Osteoblast (primary cell): ENCODE data around the gene PAK5. TPM values are rescaled to one million over a fixed set of nuclear protein-coding genes. Genes with fewer than 3 reads are reported as not detected.

ENCODE experiments used
- DNase-seq: peaks from one replicate; pipeline ENCODE4 v3.0.0; 2011; ENCODE audit warnings: low spot score, mixed read lengths; ENCODE audit not compliant: insufficient read length; ENCODE audit errors: missing footprints
- H2AFZ ChIP-seq: 2 replicates; pipeline ENCODE4 v1.6.0; 2011; ENCODE audit warnings: mild to moderate bottlenecking, low read length
- H3K27ac ChIP-seq: 2 replicates; pipeline ENCODE4 v1.5.1; 2011; ENCODE audit warnings: mild to moderate bottlenecking, low read depth, low read length, moderate library complexity
- H3K27me3 ChIP-seq: 2 replicates; pipeline ENCODE4 v1.6.0; 2012; ENCODE audit warnings: mild to moderate bottlenecking, control low read depth, inconsistent platforms, low read length, moderate library complexity; ENCODE audit not compliant: insufficient read depth
- H3K36me3 ChIP-seq: 2 replicates; pipeline ENCODE4 v1.5.1; 2011; ENCODE audit warnings: mild to moderate bottlenecking, low read length, control low read depth, moderate library complexity; ENCODE audit not compliant: insufficient read depth
- H3K4me1 ChIP-seq: 2 replicates; pipeline ENCODE4 v1.5.1; 2011; ENCODE audit warnings: mild to moderate bottlenecking, low read length, control low read depth, moderate library complexity; ENCODE audit not compliant: insufficient read depth
- H3K4me2 ChIP-seq: 2 replicates; pipeline ENCODE4 v1.6.0; 2011; ENCODE audit warnings: mild to moderate bottlenecking, low read length; ENCODE audit not compliant: insufficient read depth
- H3K4me3 ChIP-seq: fragments of 200-600 bp; sonication (generic); 3 replicates; pipeline ENCODE4 v1.5.1; 2012; ENCODE audit warnings: mild to moderate bottlenecking, low read length, inconsistent platforms; ENCODE audit not compliant: insufficient read depth
- H3K79me2 ChIP-seq: 2 replicates; pipeline ENCODE4 v1.6.0; 2012; ENCODE audit warnings: mild to moderate bottlenecking, low read length, control low read depth, inconsistent platforms; ENCODE audit not compliant: insufficient read depth
- H3K9me3 ChIP-seq: 2 replicates; pipeline ENCODE4 v1.5.1; 2011; ENCODE audit warnings: low read depth, low read length, control low read depth
- H4K20me1 ChIP-seq: 2 replicates; pipeline ENCODE4 v1.6.0; 2012; ENCODE audit warnings: mild to moderate bottlenecking, low read length, control low read depth; ENCODE audit not compliant: insufficient read depth
- CTCF ChIP-seq: IDR thresholded peaks from 2 replicates; pipeline ENCODE4 v1.5.1; 2011; ENCODE audit warnings: mild to moderate bottlenecking, low read depth, low read length, moderate library complexity; ENCODE audit errors: extremely low read depth
- total RNA-seq: library from RNA; depleted of rRNA; stranded (reverse); fragments of >200 nt; gene quantifications from 2 replicates; pipeline ENCODE4 v1.2.3, GENCODE V29; 2012

The PAK5 gene
- total RNA-seq, 1 donor, result not detected

GRCh38 chr20:9543214-9543613 is 295.7 kb downstream of the PAK5 start:
- Histone ChIP-seq H4K20me1 (no peaks in the 10 kb centered on the region), H3K4me1 (no peaks in the 10 kb centered on the region), H3K36me3 (no peaks in the 10 kb centered on the region), H3K9me3 (no peaks in the 10 kb centered on the region), H3K4me2 (no peak overlapping the region), H3K4me3 (no peak overlapping the region), H3K27ac (no peak overlapping the region), H2AFZ (no peak overlapping the region), H3K27me3 (peaks cover 5% of the 10 kb centered on the region), H3K79me2 (no peaks in the 10 kb centered on the region)
- no peak for DNase-seq
- TF ChIP-seq CTCF, result no peak

GRCh38 chr20:9535449-9535848 is 303.4 kb downstream of the PAK5 start:
- Histone ChIP-seq H3K27me3 (peaks cover 13% of the 10 kb centered on the region), H4K20me1 (no peaks in the 10 kb centered on the region), H3K9me3 (no peaks in the 10 kb centered on the region), H3K4me2 (no peak overlapping the region), H3K4me1 (no peaks in the 10 kb centered on the region), H3K79me2 (no peaks in the 10 kb centered on the region), H3K4me3 (no peak overlapping the region), H2AFZ (no peak overlapping the region), H3K27ac (no peak overlapping the region), H3K36me3 (no peaks in the 10 kb centered on the region)
- no peak for TF ChIP-seq CTCF
- DNase-seq, result no peak

- Histone ChIP-seq H3K4me3 (no peak overlapping the region), H3K36me3 (no peaks in the 10 kb centered on the region), H3K27me3 (peaks cover 13% of the 10 kb centered on the region), H2AFZ (no peak overlapping the region), H3K9me3 (no peaks in the 10 kb centered on the region), H4K20me1 (no peaks in the 10 kb centered on the region), H3K27ac (no peak overlapping the region), H3K4me1 (no peaks in the 10 kb centered on the region), H3K4me2 (no peak overlapping the region), H3K79me2 (no peaks in the 10 kb centered on the region)
- DNase-seq, result no peak
- no peak for TF ChIP-seq CTCF
Observed at GRCh38 chr20:9534025-9534424, 304.9 kb downstream of the PAK5 start.

- H4K20me1 ChIP-seq, result no peaks in the 10 kb centered on the region
- no peaks in the 10 kb centered on the region for H3K9me3 ChIP-seq
- no peak overlapping the region for H3K4me2 ChIP-seq
- no peak for TF ChIP-seq CTCF
- H3K27ac ChIP-seq, result no peak overlapping the region
- H3K4me1 ChIP-seq, result no peaks in the 10 kb centered on the region
- DNase-seq, result no peak
- no peak overlapping the region for H2AFZ ChIP-seq
- no peak overlapping the region for H3K4me3 ChIP-seq
- H3K79me2 ChIP-seq, result no peaks in the 10 kb centered on the region
- H3K36me3 ChIP-seq, result no peaks in the 10 kb centered on the region
- peaks cover 13% of the 10 kb centered on the region for H3K27me3 ChIP-seq
Observed at GRCh38 chr20:9532069-9532838, 306.6 kb downstream of the PAK5 start.
